K562 (cell line): ENCODE data around the gene ZSWIM6. TPM values are rescaled to one million over a fixed set of nuclear protein-coding genes. Genes with fewer than 3 reads are reported as not detected.
A peak's percentile ranks its signal among the peaks of the same experiment; 100 is the strongest.

ENCODE experiments used
- ATAC-seq: fragments of 200-7000 bp; cut with Tn5 transposase; 3 replicates; pipeline ENCODE4 v1.9.1; 2020; ENCODE audit warnings: moderate library complexity
- Bru-seq: library from RNA; stranded (reverse); fragments of 400-500 nt; gene quantifications from one replicate; lab custom pipeline; 2021; lab: Mats Ljungman, UMichigan
- BruChase-seq, 2 experiments: library from RNA; stranded (reverse); fragments of 400-500 nt; gene quantifications; one replicate each; lab custom pipeline; 2021; lab: Mats Ljungman, UMichigan
- BruUV-seq: library from RNA; stranded (reverse); fragments of 400-500 nt; replicated peaks from 2 replicates; lab custom pipeline; 2021; lab: Mats Ljungman, UMichigan
- CTCF ChIA-PET: fragments of 300-600 bp; formaldehyde crosslinking; extraction: SDS; loops from one replicate; lab custom pipeline; 2021; ENCODE audit warnings: low intra/inter-chr PET ratio; lab: Yijun Ruan, JAX
- POLR2A ChIA-PET: fragments of 300-600, 350-650 bp; sonication (Branson Sonifier 250); formaldehyde crosslinking; extraction: SDS; loops from one replicate; lab custom pipeline; 2021; ENCODE audit warnings: antibody characterized with exemption, inconsistent platforms; lab: Yijun Ruan, JAX
- DNase-seq, 4 experiments: peaks; one replicate each; pipeline versions ENCODE4 v3.0.0 to v3.0.0-alpha.2; 2011 to 2018; ENCODE audit warnings: low spot score in 3 of 4, mixed read lengths in 3 of 4; ENCODE audit errors: extremely low read depth in 1 of 4
- FAIRE-seq: peaks from 2 replicates; lab custom pipeline; 2011; peaks lifted over from hg19 to GRCh38; lab: Jason Lieb, UNC
- H2AFZ ChIP-seq: 2 replicates; pipeline ENCODE4 v1.6.0; 2011; ENCODE audit warnings: low read depth, low read length, control low read depth, inconsistent platforms
- H3K27ac ChIP-seq: fragments of 200-600 bp; 3 replicates; pipeline ENCODE4 v1.8.0; 2011; ENCODE audit warnings: low read depth, mild to moderate bottlenecking, control low read depth, inconsistent platforms, low read length, moderate library complexity, mixed read lengths; ENCODE audit errors: extremely low read depth
- H3K27me3 ChIP-seq, 2 experiments: fragments of 300-600 bp in 1 of 2; 2 replicates in 1 of 2; 3 replicates in 1 of 2; pipeline versions ENCODE4 v1.6.0 to v1.8.0; 2011; ENCODE audit warnings: inconsistent platforms in 2 of 2, low read length in 2 of 2, mild to moderate bottlenecking in 1 of 2, mixed read lengths in 1 of 2, moderate library complexity in 1 of 2; ENCODE audit not compliant: control insufficient read depth in 2 of 2, insufficient read depth in 2 of 2
- H3K36me3 ChIP-seq: fragments of 300-600 bp; 3 replicates; pipeline ENCODE4 v1.8.0; 2011; ENCODE audit warnings: mild to moderate bottlenecking, low read length, inconsistent platforms; ENCODE audit not compliant: control insufficient read depth, insufficient read depth
- H3K4me1 ChIP-seq, 2 experiments: fragments of 200-600 bp in 1 of 2; replicated peaks in 1 of 2; 2 replicates in 1 of 2; 3 replicates in 1 of 2; pipeline versions ENCODE4 v1.5.1 to v1.8.0; 2011; ENCODE audit warnings: inconsistent platforms in 2 of 2, low read length in 2 of 2, mild to moderate bottlenecking in 1 of 2, mixed read lengths in 1 of 2, moderate library complexity in 1 of 2; ENCODE audit not compliant: control insufficient read depth in 2 of 2, insufficient read depth in 2 of 2
- H3K4me2 ChIP-seq: 2 replicates; pipeline ENCODE4 v1.6.1; 2011; ENCODE audit warnings: low read length, control low read depth, inconsistent platforms, mixed read lengths; ENCODE audit not compliant: insufficient read depth
- H3K4me3 ChIP-seq: fragments of 200-600 bp; sonication (generic), shearing (Covaris generic); 2 replicates; pipeline ENCODE4 v1.5.1; 2016; ENCODE audit warnings: control low read depth, inconsistent platforms
- H3K79me2 ChIP-seq: fragments of 200-600 bp; 3 replicates; pipeline ENCODE4 v1.8.0; 2011; ENCODE audit warnings: low read length, inconsistent platforms; ENCODE audit not compliant: control insufficient read depth, insufficient read depth
- H3K9ac ChIP-seq, 2 experiments: 2 replicates each; pipeline versions ENCODE4 v1.6.0 to v1.6.1; 2011; ENCODE audit warnings: low read depth in 2 of 2, low read length in 2 of 2, control low read depth in 1 of 2, inconsistent platforms in 1 of 2, mild to moderate bottlenecking in 1 of 2, mixed read lengths in 1 of 2; ENCODE audit not compliant: insufficient read depth in 1 of 2
- H3K9me1 ChIP-seq: one replicate; pipeline ENCODE4 v1.6.0; 2011; ENCODE audit warnings: inconsistent platforms, mild to moderate bottlenecking, low read length, moderate library complexity; ENCODE audit not compliant: control insufficient read depth, insufficient read depth
- H3K9me3 ChIP-seq: replicated peaks from 2 replicates; pipeline ENCODE4 v1.5.1; 2011; ENCODE audit warnings: low read depth, low read length, inconsistent platforms; ENCODE audit not compliant: control insufficient read depth, insufficient read depth
- H4K20me1 ChIP-seq: replicated peaks from 2 replicates; pipeline ENCODE4 v1.6.1; 2011; ENCODE audit warnings: low read length, inconsistent platforms, mixed read lengths; ENCODE audit not compliant: control insufficient read depth, insufficient read depth
- KLF10 ChIP-seq: fragments of 250-450 bp; sonication (Bioruptor Pico); IDR thresholded peaks from 2 replicates; pipeline ENCODE4 v1.6.1; 2021; ENCODE audit warnings: matching md5 sums
- NFRKB ChIP-seq: fragments of 450-650 bp; IDR thresholded peaks from 2 replicates; pipeline ENCODE4 v1.6.1; 2016; ENCODE audit warnings: low read depth
- RBFOX2 ChIP-seq: fragments of 200-400 bp; formaldehyde crosslinking; IDR thresholded peaks from 2 replicates; pipeline ENCODE4 v1.6.1; 2017; ENCODE audit warnings: low read depth, mild to moderate bottlenecking, low read length, moderate library complexity
- ZBTB17 ChIP-seq: fragments of 450-650 bp; formaldehyde crosslinking; IDR thresholded peaks from 2 replicates; pipeline ENCODE4 v1.4.0; 2020; ENCODE audit warnings: mild to moderate bottlenecking
- WGBS: fragments of 100-300 bp; shearing (Covaris generic); methylation state at CpG from one replicate; pipeline ENCODE4 v1.1.6; 2016; ENCODE audit warnings: low coverage, mixed read lengths; ENCODE audit not compliant: insufficient coverage; ENCODE audit errors: missing lambda C conversion rate; 5-methylcytosine and 5-hydroxymethylcytosine counted together
- in situ Hi-C: fragments of 300-500 bp; cut with MboI; formaldehyde crosslinking; loops from 4 replicates; pipeline ENCODE4 v1.15.0; 2018; ENCODE audit warnings: inconsistent platforms, mixed read lengths
- intact Hi-C: fragments of 100-400 bp; cut with micrococcal nuclease; formaldehyde crosslinking; loops from 2 replicates; pipeline ENCODE4 v1.14.2; 2022
- long read RNA-seq, 3 experiments: library from polyadenylated mRNA in 2 of 3; library from RNA in 1 of 3; unstranded in 2 of 3; stranded (forward) in 1 of 3; transcript quantifications; one replicate each; pipeline ENCODE4 v2.0.0, GENCODE V29; 2019 to 2022
- polyA minus RNA-seq, 3 experiments: library from RNA; depleted of rRNA, polyadenylated mRNA; stranded (reverse); fragments of >200 nt; gene quantifications; 2 replicates each; pipeline ENCODE4 v1.2.3, GENCODE V29; 2011
- polyA plus RNA-seq, 8 experiments: library from polyadenylated mRNA; depleted of rRNA in 4 of 8; stranded (reverse) in 5 of 8; unstranded in 3 of 8; fragments of >200 nt; fragmentation: Nextera tagmentation in 2 of 8; fragmentation: Illumina TruSeq in 1 of 8; extraction: Ambion mirVana in 2 of 8; extraction: Trizol in 1 of 8; gene quantifications; 2 replicates each; pipeline versions ENCODE4 v1.2.1 to v1.2.3, GENCODE V29; 2011 to 2014; ENCODE audit warnings: inconsistent platforms in 1 of 8, missing spikeins in 1 of 8
- total RNA-seq, 7 experiments: library from RNA; depleted of rRNA in 6 of 7; stranded (reverse); fragments of >200 nt in 6 of 7; fragmentation: Illumina TruSeq in 2 of 7; extraction: Trizol in 2 of 7; gene quantifications; 2 replicates each; pipeline versions ENCODE4 v1.2.1 to v1.2.3, GENCODE V29; 2011 to 2021; ENCODE audit warnings: low replicate concordance in 1 of 7

ZSWIM6 gene
- total RNA-seq (2011; cell fraction: chromatin; rRNA removed; ENCODE audit: low replicate concordance) = 3.1 and 3.9 TPM in 2 replicates
- 1.8 and 2.2 TPM in 2 replicates for total RNA-seq (2011; cell fraction: nucleolus; rRNA removed)
- 1.8 and 2.2 TPM in 2 replicates for total RNA-seq (2011; cell fraction: nucleoplasm; rRNA removed)
- total RNA-seq (2014; rRNA removed) (1.1 and 1.3 TPM in 2 replicates), total RNA-seq (2014; rRNA removed; fragmentation: Illumina TruSeq; extraction: Trizol) (1.8 and 2.0 TPM in 2 replicates), total RNA-seq (2015; rRNA removed; fragmentation: Illumina TruSeq; extraction: Trizol) (1.7 and 2.0 TPM in 2 replicates), total RNA-seq (2021) (2.8 and 3.2 TPM in 2 replicates), polyA plus RNA-seq (2011; rRNA removed) (2.7 and 3.8 TPM in 2 replicates), polyA plus RNA-seq (2014; fragmentation: Illumina TruSeq; extraction: Trizol) (3.0 and 3.1 TPM in 2 replicates), polyA plus RNA-seq (2014; fragmentation: Nextera tagmentation; extraction: Ambion mirVana) (1 to 10 TPM in 1 of 2 experiments, under 1 TPM in 1; 0.81 to 1.6 TPM), polyA plus RNA-seq (2014; rRNA removed) (1.6 and 2.2 TPM in 2 replicates), polyA minus RNA-seq (2011; rRNA and poly(A)+ RNA removed) (5.6 and 6.0 TPM in 2 replicates), Bru-seq, nascent RNA (percentile 57 among the genes with signal in this experiment), BruChase-seq, experiment 1, labeled RNA remaining after a 2-hour chase (percentile 61 among the genes with signal in this experiment), BruChase-seq, experiment 2, labeled RNA remaining after a 6-hour chase (percentile 57 among the genes with signal in this experiment)
- 1.7 and 3.2 TPM in 2 replicates for polyA plus RNA-seq (2011; cell fraction: cytosol; rRNA removed)
- polyA plus RNA-seq (2011; cell fraction: nucleus; rRNA removed) = 6.7 and 9.7 TPM in 2 replicates
- polyA plus RNA-seq (2012) = 1.5 and 2.4 TPM in 2 replicates
- polyA minus RNA-seq (2011; cell fraction: cytosol; rRNA and poly(A)+ RNA removed) = 2.6 and 3.3 TPM in 2 replicates
- 2.8 and 7.3 TPM in 2 replicates for polyA minus RNA-seq (2011; cell fraction: nucleus; rRNA and poly(A)+ RNA removed)
- long read RNA-seq, experiment 1, partial matches to known transcripts = 0 of 1 reads
- long read RNA-seq, experiment 1, other reads (novel, unspliced or antisense) = 1 of 1 reads
- long read RNA-seq, experiment 2, partial matches to known transcripts = 0 of 6 reads
- long read RNA-seq, experiment 2, other reads (novel, unspliced or antisense) = 6 of 6 reads
- long read RNA-seq, experiment 3 = 0 reads

GRCh38 chr5:61331407-61332357 lies at the start of gene ZSWIM6:
Gene ZSWIM6 (plus strand): TSS chr5:61332258. CDS start chr5:61332273, 15 bp downstream.
- FAIRE-seq = peak; percentile 91
- in situ Hi-C loops (no loop called here), intact Hi-C loops (loop anchor here (5.0 kb wide), 1 partner anchor 169 kb away; the partner anchor contains the start of gene SMIM15)
- TF ChIP-seq KLF10 (CRISPR knock-in tag) = no peak
- no peak for TF ChIP-seq NFRKB
- TF ChIP-seq ZBTB17 = no peak
- TF ChIP-seq RBFOX2 = peak; percentile 89

More at GRCh38 chr5:61331407-61332357, at the start of gene ZSWIM6:
- no peaks in the 10 kb centered on the region for H3K9me3 ChIP-seq
- H4K20me1 ChIP-seq = peaks cover 26% of the 10 kb centered on the region
- no peak within 1 kb of the TSS for H3K27ac ChIP-seq
- peaks cover 0 to 30% of the 10 kb centered on the region in 2 experiments; a peak in 2 of 5 replicates for H3K4me1 ChIP-seq
- peak; percentile 96 to 97 (median 96) for DNase-seq
- H3K79me2 ChIP-seq = no peaks in the 10 kb centered on the region
- H3K4me3 ChIP-seq = peak within 1 kb of the TSS; percentile 49
- peak; percentile 97 for ATAC-seq
- H2AFZ ChIP-seq = peak within 1 kb of the TSS; percentile 79
- peak within 1 kb of the TSS in 1 of 2 experiments; percentile 95; a peak in 2 of 4 replicates for H3K9ac ChIP-seq
- H3K9me1 ChIP-seq = no peaks in the 10 kb centered on the region
- H3K27me3 ChIP-seq = peaks cover 46 to 52% of the 10 kb centered on the region in 2 experiments
- BruUV-seq = no TSS peak
- peak within 1 kb of the TSS; percentile 76 for H3K4me2 ChIP-seq
- ChIA-PET POLR2A (interaction anchor here (1.6 kb wide), 1 partner anchor 10 kb away, joined by 4 read pairs; no protein-coding TSS in a partner anchor), CTCF (no interaction called here)
- H3K36me3 ChIP-seq = no peaks in the 10 kb centered on the region
- under 1% methylated on average over 24 of the region's 91 CpGs for WGBS
